Medulla oblongata (tissue), 1 donor: ENCODE results near the gene ZFP3.
"Not testable (repeated sequence)": the region's sequence is repeated elsewhere in the genome, so short reads cannot be mapped to it uniquely, and the experiment has no call there.

Source experiments
- DNase-seq: peaks from one replicate; pipeline ENCODE4 v3.0.0-alpha.2; 2015; ENCODE audit errors: extremely low spot score

ZFP3 gene

GRCh38 chr17:5077781-5078105 lies 524 bp upstream of the ZFP3 start:
- DNase-seq: no peak

DNA sequence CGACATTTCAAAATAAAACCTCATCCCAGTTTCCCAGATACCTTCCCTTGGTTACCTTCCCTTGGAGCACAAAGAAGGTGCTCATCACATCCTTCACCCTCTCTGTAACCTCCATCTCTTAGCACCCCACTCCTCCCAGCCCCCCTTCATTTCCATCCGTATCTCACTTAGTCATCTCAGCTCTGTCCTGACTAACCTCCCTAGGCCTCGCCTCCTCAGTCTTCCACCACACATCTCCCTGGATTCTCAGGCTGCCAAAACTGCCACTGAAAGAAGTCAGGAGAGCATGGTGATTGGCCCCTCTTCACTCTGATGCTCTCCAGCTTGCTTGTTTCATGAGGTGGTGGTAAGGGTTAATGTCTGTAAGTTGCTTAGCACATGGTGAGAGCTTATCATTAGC lies 2.3 kb downstream of the ZFP3 start:
- DNase-seq: no peak

- no peak for DNase-seq
These were observed 14.1 kb downstream of the ZFP3 start for GRCh38 chr17:5092218-5093010.

- no peak for DNase-seq
These were observed 18.4 kb downstream of the ZFP3 start for GRCh38 chr17:5096731-5097100.

- DNase-seq: no peak
These were observed 19.0 kb downstream of the ZFP3 start for GRCh38 chr17:5097101-5097834.

GRCh38 chr17:5099271-5099670 lies 21.0 kb downstream of the ZFP3 start:
- no peak for DNase-seq

DNA sequence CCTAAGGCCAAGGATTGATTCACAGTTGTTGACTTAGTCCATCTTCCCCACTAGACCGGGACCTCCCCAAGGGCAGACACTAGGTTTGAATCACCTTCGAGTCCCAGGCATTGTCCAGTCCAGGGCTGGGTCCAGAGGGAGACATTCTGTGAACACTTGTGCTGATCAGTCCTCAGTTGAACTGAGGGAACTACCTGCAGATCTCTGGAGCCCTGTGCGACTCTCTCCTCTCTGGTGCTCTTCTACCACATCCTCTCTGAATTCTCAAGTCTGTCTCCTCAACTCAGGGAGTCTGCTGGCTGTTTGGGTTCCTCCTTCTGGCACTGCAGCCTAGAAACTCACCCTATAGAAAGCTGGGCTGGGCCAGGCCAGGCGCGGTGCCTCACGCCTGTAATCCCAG lies 22.6 kb downstream of the ZFP3 start:
- DNase-seq: no peak

DNA sequence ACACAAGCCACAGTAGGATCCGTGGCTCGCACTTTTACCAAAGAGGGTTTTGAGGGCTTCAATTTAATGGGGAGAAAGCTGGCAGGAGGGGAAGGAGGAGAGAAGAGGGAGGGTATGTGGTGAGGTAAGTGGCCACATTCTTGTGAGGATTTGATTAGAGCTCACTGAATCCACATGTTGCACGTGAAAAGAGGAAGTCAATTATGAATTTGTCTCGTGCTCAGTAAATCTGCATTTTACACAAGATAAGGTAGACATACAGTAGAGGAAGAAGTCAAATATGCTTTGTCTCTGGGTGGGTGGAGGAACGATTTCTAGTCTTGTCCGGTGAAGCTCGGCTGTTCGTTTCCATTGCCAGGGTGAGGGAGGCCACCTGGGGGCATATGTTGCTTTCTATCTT lies 32.5 kb downstream of the ZFP3 start:
- no peak for DNase-seq

- peak; percentile 94 for DNase-seq
These were observed 33.3 kb downstream of the ZFP3 start, which contains the start of gene ZNF232 for GRCh38 chr17:5111402-5112204. ZNF232 (minus strand) TSS chr17:5111878; CDS start chr17:5111822, 56 bp downstream.

DNA sequence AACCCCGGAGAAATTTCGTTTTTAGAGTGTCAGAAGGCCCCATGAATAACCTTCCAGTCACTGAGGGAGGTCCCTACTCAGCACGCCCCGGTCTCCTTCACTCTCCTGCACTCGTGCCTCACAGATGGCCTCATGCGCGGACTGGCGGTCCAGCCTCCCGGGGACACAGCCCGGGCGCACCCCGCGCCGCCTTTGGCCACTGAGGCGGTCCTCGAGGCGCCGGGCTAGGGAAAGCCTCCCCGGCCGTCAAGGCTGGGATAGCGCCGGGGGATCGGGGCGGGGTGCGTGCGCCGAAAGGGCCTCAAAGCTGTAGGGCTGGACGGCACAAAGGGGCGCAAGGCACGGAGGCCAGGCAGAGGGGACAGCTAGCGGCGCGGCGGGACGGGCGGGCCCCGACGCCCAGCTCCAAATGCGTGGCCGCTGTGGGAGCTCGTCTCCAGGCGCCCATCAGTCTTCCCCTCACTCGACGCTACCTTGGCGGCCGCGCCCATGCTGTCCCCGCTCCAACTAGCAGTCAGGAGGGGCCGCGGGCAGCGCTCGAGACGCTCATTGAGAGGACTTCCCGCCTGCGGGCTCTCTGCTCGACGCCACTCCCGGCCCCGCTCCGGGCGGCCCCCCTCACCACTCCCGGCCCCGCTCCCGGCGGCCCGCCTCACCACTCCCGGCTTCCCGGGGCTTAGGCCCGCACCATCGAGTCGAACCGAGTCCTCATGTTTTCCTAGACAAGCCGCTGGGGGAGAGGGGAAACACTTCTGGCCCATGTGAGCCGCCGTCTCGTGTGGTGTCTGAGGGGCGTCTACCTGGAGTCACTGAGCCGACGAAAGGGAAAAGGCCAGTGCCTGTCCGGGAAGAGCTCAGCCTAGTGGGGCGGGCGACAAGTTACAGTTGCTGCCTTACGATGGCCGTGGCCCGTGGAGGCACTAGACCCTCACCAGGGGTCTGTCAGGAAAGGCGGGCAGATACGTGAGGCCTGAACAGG lies 37.7 kb downstream of the ZFP3 start, which contains the start of gene USP6:
Gene USP6, plus strand, starts transcription at position 360 of the 979 bp plus-strand sequence. CDS start 14,336 bp downstream, outside the sequence.
- DNase-seq: no peak

DNA sequence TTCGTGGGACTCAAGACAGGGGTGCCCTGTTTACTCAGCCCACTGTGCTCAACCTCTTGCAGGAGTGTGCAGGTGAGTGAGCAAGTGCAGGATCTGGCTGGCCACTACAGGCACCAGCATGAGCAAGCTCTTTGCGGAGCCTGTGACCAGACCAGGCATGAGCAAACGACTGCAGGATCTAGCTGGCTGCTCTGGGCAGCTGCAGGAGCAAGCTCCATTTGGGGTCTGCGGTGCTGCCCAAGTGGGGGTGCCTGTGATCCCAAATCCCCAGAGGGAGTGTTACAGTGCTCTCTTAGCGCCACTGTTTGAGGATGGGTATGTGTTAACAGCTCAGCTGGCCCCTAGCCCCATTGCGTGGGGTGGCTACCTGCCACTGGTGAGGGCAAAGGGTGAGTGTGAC lies 40.0 kb downstream of the ZFP3 start:
- no peak for DNase-seq

DNA sequence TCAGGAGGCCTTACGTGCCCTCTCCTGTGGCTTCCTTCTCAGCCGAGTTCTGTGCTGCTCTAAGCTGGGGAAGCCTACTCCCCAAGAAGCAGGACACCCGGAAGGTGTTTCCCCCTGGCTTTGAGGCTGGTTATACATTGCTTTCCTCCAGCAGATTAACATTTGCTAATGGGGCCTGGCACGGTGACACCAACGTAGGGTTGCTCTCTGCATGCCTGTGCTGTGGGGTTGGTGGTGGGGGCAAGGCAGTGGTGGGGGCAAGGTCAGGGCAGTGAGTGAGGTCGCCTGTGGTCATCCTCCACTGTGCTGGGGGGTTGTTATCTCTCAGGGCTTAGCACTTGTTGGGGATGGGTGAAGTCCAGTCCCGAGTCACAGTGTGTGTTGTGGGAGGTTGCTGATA lies 41.8 kb downstream of the ZFP3 start:
- no peak for DNase-seq

DNA sequence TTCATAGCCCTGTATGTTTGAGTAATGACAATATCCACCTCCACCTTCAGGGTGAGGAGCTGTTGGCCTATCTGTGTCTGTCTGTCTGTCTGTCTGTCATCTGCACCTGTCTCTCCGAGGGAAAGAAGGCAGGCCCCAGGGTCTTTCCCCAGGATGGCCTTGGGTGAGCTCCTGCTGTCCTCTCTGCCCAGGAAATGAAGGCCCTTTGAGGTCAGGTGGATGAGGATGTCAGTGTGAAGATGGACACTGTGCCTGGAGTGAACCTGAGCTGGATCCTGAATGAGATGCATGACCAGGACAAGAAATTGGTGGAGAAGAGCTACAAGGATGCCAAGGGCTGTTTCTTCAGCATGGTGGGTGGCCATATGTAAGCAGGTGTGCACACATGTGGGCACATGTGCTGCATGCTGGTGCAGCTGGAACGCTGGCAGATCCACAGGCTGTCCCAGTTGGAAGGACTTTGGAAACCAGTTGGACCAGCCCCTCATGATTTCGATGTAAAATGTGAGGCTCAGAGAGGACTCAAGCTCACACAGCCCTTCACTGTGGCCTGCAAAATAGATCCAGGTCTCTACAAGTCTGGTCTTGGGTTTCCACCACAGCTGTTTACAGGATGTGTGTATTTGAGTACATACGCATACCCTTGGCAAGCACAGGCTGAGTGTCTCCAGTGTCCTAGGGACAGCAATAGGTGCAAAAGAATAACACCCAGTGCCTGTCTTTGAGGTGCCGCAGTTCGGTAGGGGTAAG lies 42.3 kb downstream of the ZFP3 start:
- not testable (repeated sequence) for DNase-seq

DNA sequence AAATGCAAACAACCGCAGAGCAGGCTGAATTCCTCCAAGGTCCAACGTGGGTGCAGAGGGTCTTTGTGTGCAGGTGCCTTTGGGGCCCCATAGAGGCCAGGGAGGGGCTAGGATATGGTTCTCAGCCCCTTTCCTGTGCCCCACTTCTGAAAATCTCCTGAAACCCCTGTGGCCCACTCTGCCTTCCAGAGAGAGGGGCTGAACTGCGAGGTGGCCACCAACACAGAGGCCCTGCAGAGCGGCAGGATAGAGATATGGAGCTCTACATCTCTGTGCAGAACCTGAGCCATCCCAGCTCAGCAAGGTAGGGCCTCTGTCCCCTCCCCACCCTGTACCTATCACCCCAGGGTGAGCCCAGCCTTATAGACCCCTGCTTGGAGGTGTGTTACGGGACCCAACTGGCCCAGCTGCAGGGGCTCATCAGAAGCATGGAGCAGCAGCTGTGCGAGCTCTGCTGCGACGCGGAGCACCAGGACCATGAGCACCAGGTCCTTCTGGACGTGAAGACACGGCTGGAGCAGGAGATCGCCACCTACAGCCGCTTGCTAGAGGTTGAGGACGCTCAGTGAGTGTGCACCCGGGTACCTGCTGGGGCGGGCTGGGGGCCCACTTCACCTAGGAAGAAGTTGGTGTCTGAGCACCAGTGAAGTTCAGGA lies 43.0 kb downstream of the ZFP3 start:
- no peak for DNase-seq

DNA sequence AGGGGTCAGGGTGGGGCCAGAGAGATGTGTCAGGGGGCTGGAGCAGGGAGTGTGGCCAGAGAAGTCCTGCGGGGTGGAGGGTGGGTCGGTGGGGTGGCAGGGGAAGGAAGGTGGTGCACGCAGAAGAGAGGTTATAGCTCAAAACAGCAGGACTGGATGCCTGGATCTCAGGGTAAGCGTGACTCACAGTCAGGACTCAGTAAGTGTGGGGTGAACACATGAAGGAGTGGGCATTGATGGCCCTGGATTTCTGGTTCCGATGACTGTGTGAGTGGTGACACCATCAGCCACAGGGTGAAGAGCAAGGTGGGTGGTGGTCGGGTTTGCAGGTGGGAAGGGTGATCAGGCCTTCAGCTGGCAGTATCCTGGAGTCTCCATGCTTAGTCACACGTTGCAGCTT lies 43.8 kb downstream of the ZFP3 start:
- not testable (repeated sequence) for DNase-seq

GRCh38 chr17:5122586-5123342 lies 44.5 kb downstream of the ZFP3 start:
- peak; percentile 35 for DNase-seq

DNA sequence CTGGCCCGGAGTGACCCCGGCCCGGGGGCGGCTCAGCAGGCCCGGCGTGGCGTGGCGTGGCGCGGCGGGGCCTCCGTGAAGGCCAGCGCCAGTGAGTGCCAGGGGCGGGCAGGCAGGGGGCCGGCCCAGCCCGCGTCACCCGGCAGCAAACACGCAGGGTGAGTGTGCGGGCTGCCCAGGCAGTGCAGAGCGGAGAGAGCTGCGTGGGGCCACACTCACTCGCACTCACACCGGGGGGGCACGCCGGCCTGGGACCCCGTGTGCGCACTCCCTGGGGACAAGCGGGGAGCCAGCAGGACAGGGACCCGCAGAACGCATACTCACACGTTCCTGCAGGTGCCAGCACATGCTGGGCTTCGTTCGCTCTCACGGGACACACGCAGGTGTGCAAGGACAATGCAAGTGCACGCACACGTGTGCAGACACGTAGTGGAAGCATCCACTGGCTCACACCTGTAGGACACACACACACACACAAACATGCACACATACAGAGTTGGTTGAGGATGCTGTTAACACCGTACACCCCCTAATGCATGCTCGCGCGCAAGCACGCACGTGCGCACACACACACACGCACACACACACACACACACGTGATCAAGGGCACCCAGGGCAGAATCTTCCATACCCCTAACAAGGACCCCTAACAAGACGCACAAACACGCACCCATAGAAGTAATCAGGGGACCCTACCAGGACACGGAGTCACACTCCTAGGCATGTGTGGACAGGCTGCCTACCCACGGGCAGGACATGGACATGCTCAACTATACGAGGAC lies 45.3 kb downstream of the ZFP3 start:
- no peak for DNase-seq

GRCh38 chr17:5124125-5124760 lies 46.0 kb downstream of the ZFP3 start:
- DNase-seq: not testable (repeated sequence)
